HG02870 (cell line): ENCODE measurements around the gene NUDT3.
"Not testable (repeated sequence)": the region's sequence is repeated elsewhere in the genome, so short reads cannot be mapped to it uniquely, and the experiment has no call there.

Experiments
- ATAC-seq: cut with Tn5 transposase; IDR thresholded peaks from one replicate; pipeline ENCODE4 v1.9.1; 2021; ENCODE audit warnings: mild to moderate bottlenecking, moderate library complexity; ENCODE audit not compliant: unreplicated experiment

The NUDT3 gene

DNA sequence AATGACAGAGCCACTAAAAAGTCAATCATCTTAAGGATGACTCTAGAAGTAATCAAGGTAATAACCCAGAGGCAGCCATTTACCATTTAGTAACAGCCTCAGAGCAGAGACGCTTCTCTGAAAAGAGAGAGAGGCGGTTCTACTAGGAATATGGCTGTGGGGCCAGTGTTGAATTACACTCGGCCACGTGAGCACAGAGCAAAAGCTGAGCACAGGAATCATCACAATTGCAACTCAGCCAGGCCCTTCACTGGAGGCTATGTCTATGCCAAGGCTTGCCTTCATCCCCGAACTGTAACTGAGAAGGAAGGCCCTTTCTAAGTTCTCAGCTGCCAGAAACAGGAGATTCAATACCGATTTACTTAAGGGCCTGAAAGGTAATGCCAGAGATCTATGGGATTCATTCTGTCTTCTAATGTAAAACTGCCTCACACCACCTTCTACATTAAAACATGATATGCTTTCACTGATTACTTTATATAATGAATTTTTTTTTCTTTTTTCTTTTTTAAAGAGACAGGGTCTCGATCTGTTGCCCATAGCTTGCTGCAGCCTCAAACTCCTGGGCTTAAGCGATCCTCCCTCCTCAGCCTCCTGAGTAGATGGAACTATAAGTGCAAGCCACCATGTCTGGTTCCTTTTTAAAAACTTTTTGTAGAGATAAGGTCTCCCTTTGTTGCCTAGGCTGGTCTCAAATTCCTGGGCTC lies 67.6 kb downstream of the NUDT3 start:
- ATAC-seq: no peak

DNA sequence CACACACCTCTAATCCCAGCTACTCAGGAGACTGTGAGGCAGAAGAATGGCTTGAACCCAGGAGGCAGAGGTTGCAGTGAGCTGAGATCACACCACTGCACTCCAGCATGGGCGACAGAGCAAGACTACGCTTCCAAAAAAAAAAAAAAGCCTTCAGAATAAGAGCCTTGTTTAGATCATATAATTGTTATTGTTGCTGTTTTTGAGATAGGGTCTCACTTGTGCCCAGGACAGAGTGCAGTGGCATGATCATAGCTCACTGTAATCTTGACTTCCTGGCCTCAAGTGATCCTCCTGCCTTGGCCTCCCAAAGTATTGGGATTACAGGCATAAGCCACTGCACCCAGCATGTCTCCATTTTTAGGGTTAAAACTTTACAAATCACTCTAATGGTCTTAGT lies 68.2 kb downstream of the NUDT3 start:
- not testable (repeated sequence) for ATAC-seq

DNA sequence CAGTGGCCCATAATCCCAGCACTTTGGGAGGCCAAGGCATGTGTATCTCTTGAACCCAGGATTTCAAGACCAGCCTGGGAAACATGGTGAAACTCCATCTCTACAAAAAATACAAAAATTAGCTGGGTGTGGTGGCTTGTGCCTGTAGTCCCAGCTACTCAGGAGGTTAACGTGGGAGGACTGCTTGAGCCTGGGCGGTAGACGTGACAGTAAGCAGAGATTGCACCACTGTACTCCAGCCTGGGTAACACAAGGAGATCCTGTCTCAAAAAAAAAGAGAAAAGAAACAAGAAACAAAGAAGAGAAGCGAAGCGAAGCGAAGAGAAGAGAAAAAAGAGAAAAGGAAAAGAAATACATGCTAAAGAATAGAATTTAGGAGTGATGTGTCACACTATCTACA lies 69.2 kb downstream of the NUDT3 start:
- ATAC-seq: no peak

DNA sequence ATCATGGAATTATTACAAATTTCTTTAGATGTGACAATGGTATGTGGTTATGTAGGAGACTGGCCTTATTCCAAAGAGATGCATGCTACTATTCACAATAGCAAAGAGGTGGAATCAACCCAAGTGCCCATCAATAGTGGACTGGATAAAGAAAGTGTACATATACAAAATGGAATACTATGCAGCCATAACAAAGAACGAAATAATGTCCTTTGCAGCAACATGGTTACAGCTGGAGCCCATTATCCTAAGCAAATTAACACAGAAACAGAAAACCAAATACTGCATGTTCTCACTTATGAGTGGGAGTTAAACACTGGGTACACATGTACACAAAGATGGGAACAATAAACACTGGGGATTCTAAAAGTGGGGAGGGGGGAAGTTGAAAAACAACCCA lies 69.7 kb downstream of the NUDT3 start:
- no peak for ATAC-seq

DNA sequence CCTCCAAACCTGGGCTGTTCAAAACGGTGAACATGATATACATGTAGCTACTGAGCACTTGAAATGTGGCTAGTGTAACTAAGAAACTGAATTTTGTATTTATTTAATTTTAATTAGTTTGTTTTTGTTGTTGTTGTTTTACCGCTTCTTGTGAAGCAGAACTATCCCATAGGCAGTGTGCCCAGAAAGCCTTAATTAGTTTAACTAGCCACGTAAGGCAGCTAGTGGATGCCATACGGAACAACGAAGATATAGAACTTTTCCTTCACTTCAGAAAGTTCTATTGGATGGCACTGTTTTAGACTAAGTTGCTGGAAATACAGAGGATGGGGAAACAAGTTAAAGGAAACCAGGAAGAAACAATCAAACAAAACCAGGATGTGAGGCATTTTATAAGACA lies 70.6 kb downstream of the NUDT3 start:
- no peak for ATAC-seq

DNA sequence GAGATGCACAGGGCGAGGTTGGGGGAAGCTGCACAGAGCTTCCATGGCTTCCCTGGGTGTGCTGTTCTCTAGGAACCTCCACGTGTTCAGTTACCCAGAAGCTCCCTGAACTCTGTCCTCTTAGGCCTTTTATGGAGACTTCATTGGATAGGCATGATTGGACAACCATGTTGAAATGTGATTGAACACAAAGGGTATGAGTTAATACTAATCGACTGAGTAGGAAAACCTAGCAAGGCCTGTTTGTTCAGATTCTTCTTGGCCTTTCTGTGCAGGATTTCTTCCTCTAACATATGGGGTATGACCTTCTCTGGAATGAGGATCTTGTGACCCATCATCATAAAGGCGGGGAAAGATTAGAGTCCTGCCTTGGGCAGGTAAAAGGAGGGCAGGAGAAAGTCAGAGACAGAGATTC lies 73.0 kb downstream of the NUDT3 start:
- ATAC-seq: no peak

DNA sequence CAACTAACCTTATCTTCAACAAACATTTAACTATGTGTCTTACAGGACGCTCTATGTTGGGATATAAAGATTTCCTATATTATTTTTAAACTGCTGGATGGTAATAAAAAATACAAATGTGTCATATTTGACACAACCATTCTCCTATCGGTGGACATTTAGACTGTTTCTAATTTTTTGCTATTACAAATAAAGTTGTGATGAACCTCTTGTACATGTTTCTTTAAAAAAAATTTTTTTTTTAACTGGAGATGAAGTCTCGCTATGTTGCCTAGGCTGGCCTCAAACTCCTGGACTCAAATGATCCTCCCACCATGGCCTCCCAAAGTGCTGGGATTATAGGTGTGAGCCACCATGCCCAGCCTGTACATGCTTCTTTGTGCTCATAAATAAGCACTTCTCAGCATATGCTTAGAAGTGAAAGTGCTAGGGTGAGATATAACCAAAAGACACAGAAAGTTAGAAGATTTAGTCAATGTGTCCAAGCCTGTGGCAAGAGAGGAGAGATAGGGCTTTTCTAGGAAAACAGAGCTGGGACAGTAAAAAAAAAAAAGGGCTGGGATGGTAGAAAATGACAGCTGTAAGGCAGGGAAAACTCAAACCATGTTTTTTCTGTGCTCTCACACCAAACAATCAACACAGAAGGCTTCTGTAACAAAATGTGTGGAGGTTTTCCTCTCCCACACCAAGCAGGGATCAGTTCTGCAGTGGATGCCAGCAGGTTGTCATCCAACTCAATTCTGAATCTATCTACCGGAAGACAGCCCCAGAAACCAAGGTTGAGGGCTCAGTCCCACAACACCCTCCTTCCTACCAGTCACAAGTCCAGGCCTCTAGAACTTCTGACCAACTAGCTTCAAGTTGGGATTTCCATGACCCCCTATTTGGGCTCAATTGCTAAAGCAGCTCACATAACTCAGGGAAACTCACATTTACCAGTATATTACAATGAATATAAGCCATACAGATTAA lies 73.7 kb downstream of the NUDT3 start:
- ATAC-seq: no peak

DNA sequence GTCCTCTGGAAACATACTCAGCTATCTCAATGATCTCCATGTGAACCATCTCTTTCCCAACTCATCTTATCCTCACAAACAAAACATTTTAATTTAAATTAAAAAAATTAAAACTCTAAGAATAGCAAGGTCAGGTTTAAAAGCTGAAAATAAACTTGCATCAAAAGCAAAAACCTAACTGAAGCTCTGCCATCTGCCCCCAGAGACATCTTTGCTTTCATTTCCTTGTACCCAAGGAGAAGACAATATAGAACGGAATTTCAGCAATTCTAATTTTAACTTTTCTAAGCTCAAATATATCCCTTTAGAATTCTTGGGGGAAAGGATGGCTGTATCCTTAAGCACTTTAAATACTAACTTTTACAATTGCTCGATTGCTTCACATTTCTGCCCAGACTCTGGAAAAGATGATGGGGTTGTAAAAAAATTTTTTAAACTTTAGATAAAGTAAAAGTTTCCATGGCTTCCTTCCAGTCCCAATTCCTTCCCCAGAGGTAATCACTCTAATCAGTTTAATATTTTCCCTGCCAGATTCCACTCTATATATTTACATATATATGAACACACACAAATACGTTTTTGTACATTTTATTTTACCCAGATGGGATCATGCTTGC lies 74.5 kb downstream of the NUDT3 start:
- no peak for ATAC-seq

DNA sequence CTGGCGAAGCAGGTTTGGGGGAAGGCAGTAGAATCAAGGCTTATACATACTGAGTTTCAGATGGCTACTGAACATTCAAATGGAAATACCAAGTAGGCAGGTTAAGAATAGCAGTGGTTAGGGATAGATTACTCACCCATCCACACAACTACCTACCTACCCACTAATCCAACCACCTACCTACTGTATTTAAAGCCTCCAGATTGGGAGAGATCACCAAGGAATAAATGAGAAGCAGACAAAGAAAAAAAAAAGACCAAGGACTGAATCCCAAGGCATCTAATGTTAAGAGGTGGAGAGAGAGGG lies 75.3 kb downstream of the NUDT3 start:
- ATAC-seq: no peak

DNA sequence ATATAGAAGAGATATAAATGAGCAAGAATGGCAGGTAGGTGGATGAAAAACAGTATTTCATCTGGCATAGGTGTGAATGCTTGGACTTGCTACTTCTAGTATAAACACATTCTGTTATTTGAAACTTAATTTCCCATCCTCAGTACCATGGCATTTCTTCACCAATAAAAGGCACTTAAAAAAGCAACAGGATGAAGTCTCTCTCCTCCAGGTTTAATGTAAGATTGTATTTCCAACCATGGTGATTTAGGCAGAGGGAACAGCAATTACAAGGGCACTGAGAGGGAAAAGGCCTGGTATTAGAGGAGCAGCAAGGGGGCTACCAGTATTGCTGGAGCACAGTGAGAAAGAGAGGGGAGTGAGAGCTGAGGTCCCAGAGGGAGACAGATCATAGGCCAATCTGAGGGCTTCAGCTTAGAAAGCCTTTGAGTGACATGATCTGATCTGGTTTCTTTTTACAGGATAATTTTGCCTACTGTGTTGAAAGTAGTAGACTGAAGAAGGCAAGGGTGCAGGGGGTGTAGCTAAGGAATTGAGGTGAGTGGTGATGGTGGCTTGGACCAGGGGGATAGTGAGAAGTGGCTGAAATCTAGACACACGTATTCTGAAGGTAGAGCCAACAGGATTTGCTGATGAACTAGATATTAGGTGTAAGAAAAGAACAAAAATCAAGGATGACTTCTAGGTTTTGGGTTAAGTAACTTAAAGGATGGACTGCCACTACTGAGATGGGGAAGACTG lies 75.9 kb downstream of the NUDT3 start:
- ATAC-seq: no peak

DNA sequence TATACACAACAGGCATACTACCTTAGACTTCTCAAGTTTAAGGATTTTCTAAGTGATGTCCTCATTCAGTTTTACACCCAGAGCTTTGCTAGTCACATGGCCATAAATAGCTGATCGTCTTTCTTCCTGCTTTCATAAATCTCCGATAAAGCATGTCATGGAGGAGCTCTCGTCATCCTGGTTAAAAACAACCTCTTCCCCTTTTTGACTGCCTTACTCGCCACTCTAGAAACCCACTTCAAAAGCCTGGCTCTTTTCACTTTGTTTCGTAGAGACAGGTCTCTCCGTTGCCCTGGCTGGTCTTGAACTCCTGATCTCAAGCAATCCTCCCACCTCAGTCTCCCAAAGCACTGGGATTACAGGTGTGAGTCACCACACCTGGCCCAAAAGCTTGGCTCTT lies 76.7 kb downstream of the NUDT3 start:
- ATAC-seq: no peak

DNA sequence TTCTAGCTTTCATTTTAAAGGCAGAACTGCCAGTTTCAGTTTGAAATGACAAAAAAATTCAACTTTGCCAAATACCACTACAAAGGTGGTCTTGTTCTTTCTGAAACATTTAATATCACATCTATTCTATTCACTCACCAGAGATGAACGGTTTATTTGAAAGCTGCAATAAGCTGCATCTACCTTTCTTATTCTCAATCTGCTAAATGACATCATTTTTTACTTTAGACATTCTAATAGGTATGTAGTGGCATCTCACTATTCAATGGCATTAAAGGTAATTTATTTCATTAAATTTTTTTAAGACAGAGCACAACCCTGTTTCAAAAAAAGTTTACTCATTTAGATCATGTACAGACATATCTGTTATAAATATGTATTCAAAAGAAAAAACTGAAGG lies 77.2 kb downstream of the NUDT3 start:
- ATAC-seq: no peak

DNA sequence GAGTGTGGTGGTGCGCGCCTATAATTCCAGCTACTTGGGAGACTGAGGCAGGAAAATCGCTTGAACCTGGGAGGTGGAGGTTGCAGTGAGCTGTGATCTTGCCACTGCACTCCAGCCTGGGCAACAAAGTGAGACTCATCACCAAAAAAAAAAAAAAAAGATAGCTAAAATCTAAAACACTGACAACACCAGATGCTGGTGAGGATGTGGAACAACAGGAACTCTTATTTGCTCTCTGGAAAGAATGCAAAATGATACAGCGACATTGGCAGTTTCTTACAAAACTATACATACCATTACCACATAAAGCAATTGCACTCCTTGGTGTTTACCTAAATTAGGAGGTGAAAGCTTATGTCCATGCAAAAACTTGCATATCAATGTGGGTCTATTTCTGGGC lies 80.2 kb downstream of the NUDT3 start:
- ATAC-seq: no peak

DNA sequence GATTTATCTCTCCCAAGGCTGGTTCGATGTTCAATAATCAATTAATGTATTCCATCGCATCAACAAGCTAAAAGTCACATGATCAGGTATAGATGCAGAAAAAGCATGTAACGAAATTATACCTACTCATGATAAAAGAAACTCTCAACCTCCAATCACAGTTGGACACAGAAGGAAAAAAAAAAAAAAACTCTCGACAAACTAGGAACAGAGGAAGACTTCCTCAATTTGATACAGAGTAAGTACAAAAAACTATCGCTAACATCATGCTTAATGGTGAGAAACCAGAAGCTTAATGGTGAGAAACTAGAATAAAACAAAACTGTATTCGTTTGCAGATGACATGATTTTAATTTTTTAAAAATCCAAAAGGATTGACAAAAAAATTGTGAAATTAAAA lies 81.7 kb downstream of the NUDT3 start:
- ATAC-seq: no peak

DNA sequence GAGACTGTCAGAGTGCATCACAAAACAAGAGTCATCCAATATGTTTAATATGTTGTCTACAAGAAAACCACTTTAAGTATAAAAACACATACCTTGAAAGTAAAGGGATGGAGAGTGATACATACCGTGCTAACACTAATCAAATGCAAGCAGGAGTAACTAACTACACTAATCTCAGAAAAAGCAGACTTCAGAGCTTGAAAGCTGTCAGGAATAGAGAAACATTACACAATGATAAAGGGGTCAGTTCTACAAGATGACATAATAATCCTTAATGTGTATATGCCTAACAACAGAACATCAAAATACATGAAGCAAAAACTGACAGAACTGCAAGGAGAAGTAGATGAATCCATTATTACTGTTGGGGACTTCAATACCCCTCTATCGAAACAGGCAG lies 84.0 kb downstream of the NUDT3 start:
- ATAC-seq: no peak

DNA sequence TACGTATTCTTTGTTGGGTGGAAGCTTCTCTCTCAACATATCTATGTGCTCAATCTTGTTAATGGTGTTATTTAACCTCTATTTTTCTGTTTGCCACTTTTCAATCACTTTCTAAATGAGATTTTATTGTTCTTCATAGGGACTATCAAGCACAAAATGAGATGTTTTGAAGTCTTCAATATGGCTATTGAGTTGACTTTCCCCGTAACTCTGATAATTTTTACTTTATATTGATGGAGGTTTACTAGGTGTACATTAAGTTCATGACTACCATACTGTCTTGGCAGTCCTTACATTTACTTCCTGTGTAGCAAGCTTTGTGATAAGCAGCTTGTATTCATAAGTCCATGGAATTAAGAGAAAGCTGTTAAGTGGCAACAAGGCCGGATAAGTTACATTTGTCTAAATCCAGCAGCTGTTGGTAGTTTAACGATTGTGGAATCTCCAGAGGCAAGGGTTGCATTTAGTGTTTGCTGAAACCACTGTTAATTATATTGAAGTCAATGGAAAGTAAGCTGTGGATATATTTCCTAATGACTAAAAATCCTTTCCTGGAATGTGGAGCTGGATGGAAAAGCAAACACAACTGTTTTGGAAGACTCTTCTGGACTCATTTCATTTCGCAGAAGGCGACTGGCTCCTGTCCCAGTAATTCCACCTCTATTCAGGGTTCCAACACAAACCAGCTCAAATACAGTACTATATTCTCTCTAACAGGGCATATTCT lies 86.3 kb downstream of the NUDT3 start:
- ATAC-seq: no peak

DNA sequence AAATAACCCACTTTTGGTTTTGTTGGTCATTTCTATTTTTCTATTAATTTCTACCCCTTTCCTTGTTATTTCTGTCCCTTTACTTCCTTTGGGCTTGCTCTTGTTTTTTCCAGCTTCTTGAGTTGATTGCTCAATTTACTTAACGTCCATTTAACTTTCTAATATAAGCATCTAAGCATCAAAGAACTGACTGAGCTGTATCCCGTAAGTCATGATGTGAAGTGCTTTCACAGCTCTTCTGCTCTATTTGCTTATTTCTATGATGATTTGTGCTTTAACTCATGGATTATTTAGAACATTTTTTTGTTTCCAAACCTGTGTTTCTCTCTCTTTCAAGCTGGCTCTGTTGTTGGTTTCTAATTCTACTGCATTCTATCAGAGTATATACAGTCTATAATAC lies 87.0 kb downstream of the NUDT3 start:
- no peak for ATAC-seq

DNA sequence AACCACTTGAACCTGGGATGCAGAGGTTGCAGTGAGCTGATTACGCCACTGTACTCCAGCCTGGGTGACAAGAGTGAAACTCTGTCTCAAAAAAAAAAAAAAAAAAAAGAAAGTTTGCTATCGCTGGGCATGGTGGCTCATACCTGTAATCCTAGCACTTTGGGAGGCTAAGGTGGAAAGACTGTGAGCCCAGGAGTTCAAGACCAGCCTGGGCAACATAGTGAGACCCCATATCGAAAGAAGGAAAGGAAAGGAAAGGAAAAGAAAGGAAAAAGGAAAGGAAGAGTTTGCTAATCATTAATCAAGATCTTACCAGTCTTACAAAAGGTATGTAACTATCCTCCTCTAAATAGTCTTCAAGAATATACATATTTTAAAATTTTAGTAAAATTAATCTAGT lies 88.3 kb downstream of the NUDT3 start:
- ATAC-seq: no peak

DNA sequence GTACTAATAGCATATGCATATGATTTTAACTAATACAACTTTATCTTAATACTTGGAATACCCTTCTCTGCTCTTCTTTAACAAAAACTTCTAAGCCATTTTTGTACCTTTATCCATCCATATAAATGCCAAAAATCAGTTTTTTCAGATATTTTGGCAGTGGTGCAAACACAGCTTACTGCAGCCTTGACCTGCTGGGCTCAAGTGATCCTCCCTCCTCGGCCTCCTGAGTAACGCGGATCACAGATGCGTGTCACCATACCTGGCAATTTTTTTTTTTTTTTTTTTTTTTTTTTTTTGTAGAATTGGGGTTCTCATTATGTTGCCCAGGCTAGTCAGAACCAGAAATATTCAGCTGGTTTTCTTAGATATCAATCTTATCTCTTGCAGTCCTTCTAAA lies 89.5 kb downstream of the NUDT3 start:
- ATAC-seq: no peak

DNA sequence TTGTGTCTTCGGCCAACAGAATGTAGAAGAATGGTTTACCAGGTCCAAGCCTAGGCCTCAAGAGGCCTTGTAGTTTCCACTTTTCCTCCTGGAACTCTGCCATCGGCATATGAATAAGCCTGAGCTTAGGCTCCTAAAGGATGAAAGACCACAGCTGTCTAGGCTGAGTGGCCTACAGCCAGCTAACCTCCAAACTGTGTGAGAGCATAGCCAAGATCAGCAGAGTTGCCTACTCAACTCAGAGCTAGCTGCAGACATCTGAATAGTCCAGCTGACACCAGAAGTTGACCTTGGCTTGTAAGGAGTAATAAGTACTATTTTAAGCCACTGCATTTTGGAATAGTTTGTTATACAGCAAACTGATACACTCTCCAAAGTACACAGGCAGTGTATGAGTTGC lies 91.1 kb downstream of the NUDT3 start:
- ATAC-seq: no peak

DNA sequence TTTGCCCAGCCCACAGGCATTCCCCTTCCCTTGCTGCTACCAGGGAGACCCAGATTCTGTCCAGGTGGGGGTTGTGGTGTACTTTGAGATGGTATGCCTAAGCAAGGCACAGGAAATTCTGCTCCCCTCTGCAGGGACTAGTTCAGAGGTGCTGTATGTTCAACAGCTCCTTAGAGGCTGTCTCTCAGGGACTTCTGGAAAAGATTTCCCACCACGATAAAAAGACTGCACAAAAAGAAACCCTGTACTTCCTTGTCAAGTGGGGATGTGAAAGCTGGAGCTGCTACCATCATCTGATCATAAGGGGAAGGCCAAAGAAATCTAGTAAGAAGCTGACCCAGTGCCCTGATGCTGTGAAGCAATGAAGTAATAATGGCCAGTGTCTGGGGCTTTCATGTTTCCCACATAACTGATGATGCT lies 92.1 kb downstream of the NUDT3 start:
- ATAC-seq: no peak
